Measurements from ENCODE around the gene MTCH2.
A peak's percentile ranks its signal among the peaks of the same experiment; 100 is the strongest.

MTCH2 gene

GRCh38 chr11:47611348-47611794 lies 31.0 kb downstream of the MTCH2 start:
- no peak for TF ChIP-seq CTCF (IDR thresholded peaks at IDR 0.05; ENCODE audit: low read depth, low read length)
- DNase-seq (ENCODE audit: extremely low read depth, low read depth) = no peak

GRCh38 chr11:47609675-47610074 lies 32.7 kb downstream of the MTCH2 start:
- no peak for DNase-seq (ENCODE audit: extremely low read depth, low read depth)

DNA sequence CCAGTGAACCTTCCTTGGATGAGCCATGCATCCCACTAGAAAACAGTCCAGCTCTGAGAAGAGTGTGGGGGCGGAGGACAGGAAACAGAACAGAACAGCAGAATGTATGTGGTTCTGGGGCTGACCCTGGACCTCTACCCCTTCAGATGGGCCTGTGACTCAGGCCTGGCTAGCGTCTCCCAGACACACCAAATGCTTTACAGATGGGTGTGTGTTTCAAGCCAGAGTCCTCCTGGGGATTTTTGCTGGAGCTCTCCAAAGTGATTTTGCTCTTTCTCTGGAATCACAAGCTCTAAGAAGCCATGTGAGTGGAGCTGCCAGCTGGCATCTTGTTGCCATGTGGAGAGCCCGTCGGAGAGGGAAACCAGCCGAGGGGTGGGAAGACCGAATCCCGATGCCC lies 35.0 kb downstream of the MTCH2 start:
- DNase-seq (ENCODE audit: extremely low read depth, low read depth) = peak; percentile 67
- no peak for TF ChIP-seq CTCF (IDR thresholded peaks at IDR 0.05; ENCODE audit: low read depth, low read length)

More at GRCh38 chr11:47609675-47610074, 32.7 kb downstream of the MTCH2 start:
- no peak for TF ChIP-seq CTCF (IDR thresholded peaks at IDR 0.05; ENCODE audit: low read depth, low read length)

DNA sequence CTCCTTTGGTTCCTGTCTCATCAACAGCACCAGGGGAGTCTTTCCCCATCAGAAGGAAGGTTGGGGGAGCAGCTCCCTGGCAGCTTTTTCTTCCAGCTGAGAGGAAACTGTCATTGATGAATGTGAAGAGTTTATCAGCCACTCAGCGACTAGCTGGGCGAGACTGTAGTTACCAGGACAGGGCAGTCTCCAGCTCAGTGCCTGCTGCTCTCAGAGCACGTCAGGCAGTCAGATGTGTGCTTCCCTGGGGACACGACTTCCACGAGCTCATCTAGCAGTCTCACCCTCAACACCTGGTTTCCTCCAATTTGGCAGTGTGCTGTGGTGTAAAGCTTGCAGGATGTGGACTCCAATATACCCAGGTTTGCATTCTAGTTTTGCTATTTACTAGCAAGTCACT lies 35.6 kb downstream of the MTCH2 start:
- TF ChIP-seq CTCF (IDR thresholded peaks at IDR 0.05; ENCODE audit: low read depth, low read length) = no peak

DNA sequence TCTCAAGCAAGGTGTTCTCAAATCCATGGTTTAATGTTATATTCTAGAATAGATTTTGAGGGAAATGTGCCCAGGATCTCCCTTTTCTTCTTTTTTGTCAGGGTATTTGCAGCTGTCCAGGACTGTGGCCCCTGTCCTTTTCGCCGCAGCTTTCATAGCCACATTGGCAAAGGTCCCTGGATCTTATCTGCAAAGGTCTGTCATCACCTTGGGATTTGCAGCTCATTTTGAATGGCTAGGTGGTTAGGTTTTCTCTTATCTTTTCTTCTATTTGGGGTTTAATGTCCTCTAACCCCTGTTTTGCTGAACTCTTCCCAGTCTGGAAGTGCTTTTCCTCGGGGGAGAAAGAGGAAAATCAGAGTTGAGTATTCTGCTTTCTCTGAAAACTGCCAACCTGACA lies 36.4 kb downstream of the MTCH2 start:
- no peak for TF ChIP-seq CTCF (IDR thresholded peaks at IDR 0.05; ENCODE audit: low read depth, low read length)
- no peak for DNase-seq (ENCODE audit: extremely low read depth, low read depth)

More for the DNA sequence above, 35.6 kb downstream of the MTCH2 start:
- DNase-seq (ENCODE audit: extremely low read depth, low read depth) = no peak

GRCh38 chr11:47603295-47603694 lies 39.1 kb downstream of the MTCH2 start:
- DNase-seq (ENCODE audit: extremely low read depth, low read depth) = no peak
- TF ChIP-seq CTCF (IDR thresholded peaks at IDR 0.05; ENCODE audit: low read depth, low read length) = no peak

GRCh38 chr11:47599902-47600301 lies 42.5 kb downstream of the MTCH2 start:
- no peak for DNase-seq (ENCODE audit: extremely low read depth, low read depth)
- TF ChIP-seq CTCF (IDR thresholded peaks at IDR 0.05; ENCODE audit: low read depth, low read length) = no peak

Data from AG09319 (cell line).